GM21447 (cell line): Measurements from ENCODE around the gene HTR2A.
A peak's percentile ranks its signal among the peaks of the same experiment; 100 is the strongest.

ENCODE experiments used
- ATAC-seq: cut with Tn5 transposase; IDR thresholded peaks from one replicate; pipeline ENCODE4 v1.9.1; 2021; ENCODE audit not compliant: unreplicated experiment

The HTR2A gene

GRCh38 chr13:46871557-46871956 is 25.3 kb downstream of the HTR2A start:
- ATAC-seq = no peak

GRCh38 chr13:46868091-46868490 is 28.8 kb downstream of the HTR2A start:
- no peak for ATAC-seq

- no peak for ATAC-seq
These were observed 30.7 kb downstream of the HTR2A start for GRCh38 chr13:46866150-46866549.

- ATAC-seq = no peak
These were observed 31.9 kb downstream of the HTR2A start for GRCh38 chr13:46864941-46865340.

GRCh38 chr13:46861959-46862358 is 34.9 kb downstream of the HTR2A start:
- ATAC-seq = no peak

GRCh38 chr13:46860722-46861121 is 36.1 kb downstream of the HTR2A start:
- ATAC-seq = no peak

GRCh38 chr13:46858776-46859175 is 38.1 kb downstream of the HTR2A start:
- ATAC-seq = no peak

GRCh38 chr13:46858163-46858562 is 38.7 kb downstream of the HTR2A start:
- no peak for ATAC-seq

GRCh38 chr13:46855664-46856063 is 41.2 kb downstream of the HTR2A start:
- ATAC-seq = no peak

GRCh38 chr13:46855166-46855565 is 41.7 kb downstream of the HTR2A start:
- peak; percentile 86 for ATAC-seq

GRCh38 chr13:46852168-46852567 is 44.7 kb downstream of the HTR2A start:
- ATAC-seq = no peak

GRCh38 chr13:46850214-46850613 is 46.6 kb downstream of the HTR2A start:
- ATAC-seq = no peak

GRCh38 chr13:46846726-46847125 is 50.1 kb downstream of the HTR2A start:
- no peak for ATAC-seq

- ATAC-seq = no peak
These were observed 51.7 kb downstream of the HTR2A start for GRCh38 chr13:46845146-46845545.

- ATAC-seq = no peak
These were observed 52.4 kb downstream of the HTR2A start for GRCh38 chr13:46844431-46844830.

GRCh38 chr13:46839399-46839798 is 57.5 kb downstream of the HTR2A start:
- no peak for ATAC-seq

GRCh38 chr13:46834657-46835056 is 62.2 kb downstream of the HTR2A start:
- no peak for ATAC-seq

GRCh38 chr13:46831588-46832194 is 65.2 kb downstream of the HTR2A start:
- no peak for ATAC-seq

- no peak for ATAC-seq
These were observed 66.3 kb downstream of the HTR2A start for GRCh38 chr13:46830405-46831005.

GRCh38 chr13:46822551-46822950 is 74.3 kb downstream of the HTR2A start:
- ATAC-seq = no peak

GRCh38 chr13:46817838-46818476 is 78.9 kb downstream of the HTR2A start:
- ATAC-seq = no peak

GRCh38 chr13:46817095-46817494 is 79.8 kb downstream of the HTR2A start:
- ATAC-seq = no peak

- no peak for ATAC-seq
These were observed 80.5 kb downstream of the HTR2A start for GRCh38 chr13:46816371-46816770.
